HG02885 (cell line): ENCODE results near the gene HSPB1.
"Not testable (repeated sequence)": the region's sequence is repeated elsewhere in the genome, so short reads cannot be mapped to it uniquely, and the experiment has no call there.

Experiments
- ATAC-seq: cut with Tn5 transposase; IDR thresholded peaks from one replicate; pipeline ENCODE4 v1.9.1; 2021; ENCODE audit warnings: mild to moderate bottlenecking; ENCODE audit not compliant: unreplicated experiment, poor library complexity

The HSPB1 gene

DNA sequence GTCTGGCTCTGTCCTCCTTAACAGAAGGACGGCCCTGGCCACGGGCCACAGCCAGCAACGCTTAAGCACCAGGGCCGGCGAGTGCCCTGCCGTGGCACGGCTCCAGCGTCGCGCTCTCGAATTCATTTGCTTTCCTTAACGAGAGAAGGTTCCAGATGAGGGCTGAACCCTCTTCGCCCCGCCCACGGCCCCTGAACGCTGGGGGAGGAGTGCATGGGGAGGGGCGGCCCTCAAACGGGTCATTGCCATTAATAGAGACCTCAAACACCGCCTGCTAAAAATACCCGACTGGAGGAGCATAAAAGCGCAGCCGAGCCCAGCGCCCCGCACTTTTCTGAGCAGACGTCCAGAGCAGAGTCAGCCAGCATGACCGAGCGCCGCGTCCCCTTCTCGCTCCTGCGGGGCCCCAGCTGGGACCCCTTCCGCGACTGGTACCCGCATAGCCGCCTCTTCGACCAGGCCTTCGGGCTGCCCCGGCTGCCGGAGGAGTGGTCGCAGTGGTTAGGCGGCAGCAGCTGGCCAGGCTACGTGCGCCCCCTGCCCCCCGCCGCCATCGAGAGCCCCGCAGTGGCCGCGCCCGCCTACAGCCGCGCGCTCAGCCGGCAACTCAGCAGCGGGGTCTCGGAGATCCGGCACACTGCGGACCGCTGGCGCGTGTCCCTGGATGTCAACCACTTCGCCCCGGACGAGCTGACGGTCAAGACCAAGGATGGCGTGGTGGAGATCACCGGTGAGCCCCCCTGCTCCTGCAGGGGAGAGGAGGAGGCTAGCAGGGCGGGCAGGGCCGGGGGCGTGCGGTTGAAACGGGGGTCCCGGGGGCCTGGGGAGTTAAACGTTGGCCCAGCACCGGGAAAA, at the start of gene HSPB1:
HSPB1 (plus strand) TSS at position 327 of the 855 bp plus-strand sequence; CDS start at position 367, 40 bp downstream.
- peak; percentile 71 for ATAC-seq

DNA sequence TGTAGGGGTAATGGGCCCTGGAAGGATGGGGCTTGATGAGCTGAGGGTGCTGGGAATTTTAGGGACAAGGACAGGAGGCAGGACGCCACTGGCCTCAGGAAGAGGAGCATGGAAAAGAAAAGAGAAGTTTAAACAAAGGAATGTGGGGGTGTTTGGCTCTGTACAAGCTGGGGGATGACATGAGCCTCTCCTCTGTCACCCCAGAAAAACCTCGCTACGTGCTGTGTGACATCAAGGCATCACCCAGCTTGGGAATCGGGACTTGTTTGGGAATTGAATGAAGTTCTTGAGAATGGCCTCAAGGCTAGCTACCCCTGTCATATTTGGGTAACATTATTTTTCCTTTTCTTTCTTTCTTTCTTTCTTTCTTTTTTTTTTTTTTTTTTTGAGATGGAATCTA, 47.7 kb upstream of the HSPB1 start:
- no peak for ATAC-seq

DNA sequence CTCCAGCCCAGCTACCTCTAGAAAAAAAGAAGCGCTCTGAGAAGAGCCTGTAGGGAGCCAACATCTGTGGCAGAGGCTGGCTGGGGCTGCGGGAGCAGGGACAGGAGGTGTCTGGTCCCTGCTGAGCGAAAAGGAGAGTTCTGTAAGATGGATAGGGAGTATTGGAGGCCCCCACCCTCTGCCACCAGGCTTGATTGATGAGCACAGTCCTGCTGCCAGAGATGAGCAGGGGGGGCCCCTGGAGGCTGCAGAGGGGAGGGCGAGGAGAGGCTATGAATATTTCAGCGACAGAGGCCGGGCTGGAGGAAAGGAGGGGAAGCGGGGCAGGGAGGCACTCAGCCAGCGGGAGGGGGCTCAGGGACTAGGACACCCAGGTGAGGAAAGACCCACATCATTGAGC, 44.5 kb upstream of the HSPB1 start:
- no peak for ATAC-seq

DNA sequence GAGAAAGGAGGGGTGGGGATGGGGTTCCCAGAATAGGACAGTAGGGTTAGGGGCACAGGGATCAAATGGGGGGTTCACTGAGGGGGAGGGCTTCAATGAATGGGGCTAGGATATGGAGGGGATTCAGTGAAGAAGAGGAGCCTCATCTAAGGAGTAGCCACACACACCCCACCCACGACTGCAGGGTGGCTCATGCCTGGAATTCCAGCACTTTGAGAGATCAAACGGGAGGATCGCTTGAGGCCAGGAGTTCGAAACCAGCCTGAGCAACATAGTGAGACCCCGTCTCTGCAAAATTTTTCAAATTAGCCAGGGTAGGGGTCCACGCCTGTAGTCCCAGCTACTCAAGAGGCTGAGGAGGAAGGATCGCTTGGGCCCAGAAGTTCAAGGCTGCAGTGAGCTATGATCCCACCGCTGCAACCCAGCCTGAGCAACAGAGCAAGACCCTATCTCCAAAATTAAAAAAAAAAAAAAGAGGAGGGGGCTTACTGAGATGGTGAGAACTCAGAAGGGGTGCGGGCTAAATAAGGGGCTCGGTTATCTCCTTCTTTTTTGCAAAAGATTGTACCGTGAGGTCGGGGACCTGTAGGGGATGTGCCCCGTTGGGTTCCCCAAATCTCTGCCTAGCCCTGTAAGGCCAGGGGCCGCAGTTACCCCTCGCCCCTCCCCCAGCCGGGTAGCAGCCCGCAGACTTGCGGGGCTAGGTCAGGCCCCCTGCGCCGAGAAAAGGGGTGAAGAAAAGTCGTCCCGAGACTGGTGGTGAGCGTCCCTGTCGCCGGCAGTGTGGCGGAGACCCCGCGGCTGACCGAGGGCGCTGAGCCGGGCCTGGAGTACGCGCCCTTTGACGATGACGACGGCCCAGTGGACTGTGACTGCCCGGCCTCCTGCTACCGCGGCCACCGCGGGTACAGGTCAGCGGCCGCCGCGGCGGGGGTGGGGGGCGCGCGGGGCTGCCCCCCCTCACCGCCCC, 43.1 kb upstream of the HSPB1 start:
- no peak for ATAC-seq

DNA sequence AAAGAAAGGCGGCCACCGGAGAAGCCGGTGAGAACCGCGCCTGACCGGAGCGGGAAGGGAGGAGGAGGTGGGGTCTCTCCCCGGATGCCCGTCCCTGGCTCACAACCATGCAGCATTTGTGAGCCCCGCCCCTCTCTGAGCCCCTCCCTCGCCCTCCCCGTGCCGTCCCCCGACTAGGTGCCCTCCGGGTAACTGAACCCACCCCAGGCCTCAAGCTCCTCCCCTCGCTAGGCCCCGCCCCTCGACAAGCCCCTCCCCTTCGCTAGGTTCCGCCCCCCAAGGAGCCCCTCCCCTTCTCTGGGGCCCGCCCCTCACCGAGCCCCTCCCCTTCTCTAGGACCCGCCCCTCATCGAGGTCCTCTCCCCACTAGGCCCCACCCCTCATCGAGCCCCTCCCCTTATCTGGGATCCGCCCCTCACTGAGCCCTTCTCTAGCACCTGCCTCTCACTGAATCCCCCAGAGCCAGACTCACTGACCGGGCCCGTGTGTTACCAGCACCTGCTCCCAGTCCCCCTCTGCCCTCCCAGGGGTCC, 42.2 kb upstream of the HSPB1 start:
- ATAC-seq: no peak

DNA sequence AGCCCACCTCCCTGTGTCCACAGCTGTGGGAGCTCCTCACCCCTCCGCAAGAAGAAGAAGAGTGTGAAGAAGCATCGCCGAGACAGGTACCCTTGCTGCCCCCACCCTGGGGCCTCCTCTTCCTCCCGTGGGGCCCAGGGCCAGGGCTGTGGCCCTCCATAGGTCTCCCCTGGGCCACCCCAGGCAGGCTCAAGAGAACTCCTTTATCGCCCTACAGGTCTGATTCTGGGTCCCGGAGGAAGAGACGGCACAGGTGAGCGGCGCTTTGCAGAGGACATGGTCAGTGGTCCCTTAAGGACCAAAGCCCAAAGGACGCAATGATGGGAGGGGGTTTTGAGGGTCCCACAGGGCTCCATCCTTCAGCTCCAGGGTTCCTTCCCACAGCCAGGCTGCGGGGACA, 41.1 kb upstream of the HSPB1 start:
- ATAC-seq: no peak

DNA sequence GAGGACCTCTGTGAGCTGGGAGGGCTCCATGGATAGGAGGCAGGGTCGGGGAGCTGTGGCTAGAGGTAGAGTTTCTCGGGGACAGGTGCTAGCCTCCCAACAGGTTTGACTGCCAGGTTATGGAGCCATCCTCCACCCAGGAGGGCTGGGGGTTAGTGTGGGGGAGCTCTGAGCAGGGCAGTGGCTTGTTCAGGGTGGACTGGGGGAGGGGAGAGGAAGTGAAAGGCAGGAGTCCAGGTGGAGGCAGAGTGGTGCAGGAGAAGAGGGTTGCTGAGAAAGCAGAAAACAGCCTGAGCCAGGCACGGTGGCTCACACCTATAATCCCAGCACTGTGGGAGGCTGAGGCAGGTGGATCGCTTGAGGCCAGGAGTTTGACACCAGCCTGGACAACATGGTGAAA, 40.5 kb upstream of the HSPB1 start:
- no peak for ATAC-seq

DNA sequence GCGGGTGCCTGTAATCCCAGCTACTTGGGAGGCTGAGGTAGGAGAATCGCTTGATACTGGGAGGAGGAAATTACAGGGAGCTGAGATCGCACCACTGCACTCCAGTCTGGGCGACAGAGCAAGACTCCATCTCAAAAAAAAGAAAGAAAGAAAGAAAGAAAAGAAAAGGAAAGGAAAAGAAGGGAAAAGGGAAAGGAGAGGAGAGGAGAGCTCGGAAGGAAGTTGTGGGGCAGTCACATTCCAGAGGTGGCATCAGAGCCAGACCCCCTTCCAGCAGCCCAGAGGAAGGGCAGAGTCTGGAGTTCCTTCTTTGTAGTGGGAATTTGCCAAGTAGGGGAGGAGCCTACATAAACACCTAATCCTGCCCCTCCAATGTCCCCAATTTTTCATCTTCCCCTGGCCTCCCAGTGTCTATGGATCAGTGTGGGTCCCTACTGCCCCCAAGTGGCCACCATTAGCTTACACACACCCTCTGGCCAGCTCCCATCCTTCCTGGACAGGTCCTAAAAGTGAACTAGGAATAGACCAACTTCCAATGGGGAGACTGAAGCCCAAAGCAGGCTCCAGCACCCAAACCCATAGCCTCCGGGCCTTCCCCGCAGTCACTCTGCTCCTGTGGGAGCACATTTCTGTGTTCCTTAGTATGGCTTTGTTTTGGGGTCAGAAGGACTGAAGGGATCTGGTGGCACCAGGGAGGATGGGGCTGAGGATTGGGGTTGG, 39.6 kb upstream of the HSPB1 start:
- no peak for ATAC-seq

DNA sequence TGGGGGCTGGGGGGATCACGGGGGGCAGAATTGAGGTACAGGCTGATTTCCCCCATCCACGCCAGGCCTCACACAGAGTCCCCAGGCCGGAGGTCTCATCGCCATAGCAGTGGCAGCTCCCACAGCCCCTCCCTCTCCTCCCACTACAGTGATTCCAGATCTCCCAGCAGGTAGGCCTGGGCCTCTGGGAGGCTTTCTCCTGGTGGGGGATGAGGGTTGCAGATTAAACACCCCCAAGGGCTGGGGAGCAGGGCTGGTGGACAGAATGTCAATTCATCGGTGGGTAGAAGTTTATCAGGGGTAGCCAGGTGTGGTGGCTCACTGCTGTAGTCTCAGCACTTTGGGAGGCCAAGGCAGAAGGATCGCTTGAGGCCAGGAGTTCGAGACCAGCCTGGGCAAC, 37.2 kb upstream of the HSPB1 start:
- ATAC-seq: no peak

DNA sequence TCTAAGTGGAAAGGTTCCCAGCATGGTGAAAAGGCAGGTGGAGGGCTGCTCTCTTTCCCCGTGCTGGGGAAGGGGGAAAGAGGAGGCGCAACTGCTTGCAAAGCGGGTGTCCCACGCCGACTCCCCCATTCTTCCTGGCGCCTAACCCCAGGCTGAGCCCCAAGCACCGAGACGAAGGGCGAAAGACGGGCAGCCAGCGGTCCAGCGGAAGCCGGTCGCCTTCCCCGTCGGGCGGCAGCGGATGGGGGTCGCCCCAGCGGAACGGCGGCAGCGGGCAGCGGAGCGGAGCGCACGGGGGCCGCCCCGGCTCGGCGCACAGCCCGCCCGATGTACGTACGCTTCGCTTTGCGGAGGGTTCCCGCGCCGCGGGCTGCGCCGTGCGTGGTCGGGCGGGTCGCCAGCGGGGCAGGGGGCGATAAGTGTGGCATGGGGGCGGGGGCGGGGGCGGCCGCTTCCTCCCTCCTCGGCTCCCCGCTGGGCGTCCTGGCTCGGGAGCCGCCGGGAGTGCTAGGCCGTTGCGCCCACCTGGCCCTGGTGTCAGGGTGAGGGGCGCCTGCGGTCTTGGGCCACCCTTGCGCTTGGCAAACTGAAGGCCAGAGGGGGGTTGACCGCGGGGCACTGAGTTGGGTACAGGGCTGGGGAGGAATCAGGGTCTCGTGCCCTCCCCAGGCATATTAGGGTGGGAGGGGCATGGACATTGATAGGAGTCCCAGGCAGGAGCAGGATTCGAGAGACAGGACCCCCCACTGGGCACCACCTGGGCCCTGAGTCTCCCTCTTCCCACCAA, 35.2 kb upstream of the HSPB1 start:
- no peak for ATAC-seq

DNA sequence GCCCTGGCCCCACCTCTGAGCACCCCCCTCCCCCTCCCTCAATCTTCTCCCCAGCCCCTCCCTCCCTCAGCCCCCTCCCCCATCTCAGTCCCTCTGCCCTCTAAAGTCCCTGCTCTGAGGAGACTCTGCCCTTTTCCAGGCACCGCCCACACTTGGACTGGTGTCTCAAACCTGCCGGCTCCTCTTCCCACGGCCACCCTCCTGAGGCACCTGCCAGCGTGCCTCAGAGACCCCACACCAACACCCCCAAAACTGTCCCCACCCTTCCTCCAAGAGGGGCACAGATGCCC, 34.6 kb upstream of the HSPB1 start:
- ATAC-seq: no peak

DNA sequence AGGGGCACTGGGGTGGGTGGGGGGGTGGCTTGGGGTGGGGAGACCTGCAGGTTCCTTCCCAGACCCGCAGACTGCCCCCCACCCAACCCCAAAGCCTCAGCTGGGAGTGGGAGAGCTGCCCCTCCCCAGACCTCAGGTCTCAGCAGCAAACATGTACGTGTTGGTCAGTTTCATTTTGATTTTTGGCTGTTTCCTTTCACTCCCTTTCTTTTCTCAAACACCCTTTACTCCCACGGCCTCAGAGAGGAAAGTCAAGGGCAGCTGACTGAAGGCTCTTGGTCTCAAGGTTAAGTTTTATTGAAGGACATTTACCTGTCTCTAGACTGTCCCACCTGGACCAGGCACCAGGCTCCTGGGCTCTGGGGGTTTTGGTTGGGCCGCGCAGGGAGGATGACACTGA, 34.1 kb upstream of the HSPB1 start:
- no peak for ATAC-seq

DNA sequence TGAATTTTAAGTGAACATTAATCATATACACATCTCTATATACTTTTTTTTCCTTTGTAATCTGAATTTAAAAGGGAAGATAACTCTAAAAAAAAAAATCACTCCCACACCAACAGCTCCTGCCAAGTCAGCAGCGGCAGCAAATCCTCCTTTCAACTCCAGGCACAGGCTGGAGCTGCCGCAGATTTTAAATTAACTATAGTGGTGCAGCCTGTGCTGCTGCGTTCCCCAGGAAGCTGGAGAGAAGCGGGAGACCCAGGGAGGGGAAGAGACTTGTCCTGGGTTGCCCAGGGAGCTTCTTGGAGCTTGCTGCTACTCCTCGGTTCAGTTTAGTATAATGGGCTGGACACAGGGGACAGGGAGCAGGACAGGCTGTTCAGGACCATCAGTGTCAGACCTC, 32.6 kb upstream of the HSPB1 start:
- no peak for ATAC-seq

DNA sequence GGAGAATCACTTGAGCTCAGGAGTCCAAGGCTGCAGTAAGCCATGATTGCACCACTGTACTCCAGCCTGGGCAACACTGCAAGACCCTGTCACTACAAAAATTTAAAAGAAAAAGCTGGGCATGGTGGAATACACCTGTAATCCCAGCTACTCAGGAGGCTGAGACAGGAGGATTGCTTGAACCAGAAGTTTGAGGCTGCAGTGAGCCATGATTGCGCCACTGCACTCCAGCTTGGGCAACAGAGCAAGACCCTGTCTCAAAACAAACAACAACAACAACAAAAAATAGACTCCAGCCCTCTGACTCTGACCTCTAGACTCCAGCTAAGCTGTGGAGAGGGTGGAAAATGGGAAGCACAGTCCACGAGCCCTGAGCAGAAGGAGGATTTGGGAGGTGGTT, 31.1 kb upstream of the HSPB1 start:
- ATAC-seq: not testable (repeated sequence)

DNA sequence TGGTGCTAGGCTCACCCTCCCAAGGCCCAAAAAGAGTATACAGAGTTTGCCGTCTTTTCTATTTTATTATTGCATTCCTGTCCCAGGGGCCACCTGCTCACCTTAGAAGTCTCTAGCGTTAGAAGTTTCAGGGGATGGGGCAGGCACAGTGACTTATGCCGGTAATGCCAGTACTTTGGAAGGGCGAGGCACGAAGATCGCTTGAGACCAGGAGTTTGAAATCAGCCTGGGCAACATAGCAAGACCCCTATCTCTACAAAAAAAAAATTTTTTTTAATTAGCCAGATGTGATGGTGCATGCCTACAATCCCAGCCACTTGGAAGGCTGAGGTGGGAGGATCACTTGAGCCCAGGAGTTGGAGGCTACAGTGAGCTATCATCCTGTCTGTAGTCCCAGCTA, 30.3 kb upstream of the HSPB1 start:
- ATAC-seq: no peak

DNA sequence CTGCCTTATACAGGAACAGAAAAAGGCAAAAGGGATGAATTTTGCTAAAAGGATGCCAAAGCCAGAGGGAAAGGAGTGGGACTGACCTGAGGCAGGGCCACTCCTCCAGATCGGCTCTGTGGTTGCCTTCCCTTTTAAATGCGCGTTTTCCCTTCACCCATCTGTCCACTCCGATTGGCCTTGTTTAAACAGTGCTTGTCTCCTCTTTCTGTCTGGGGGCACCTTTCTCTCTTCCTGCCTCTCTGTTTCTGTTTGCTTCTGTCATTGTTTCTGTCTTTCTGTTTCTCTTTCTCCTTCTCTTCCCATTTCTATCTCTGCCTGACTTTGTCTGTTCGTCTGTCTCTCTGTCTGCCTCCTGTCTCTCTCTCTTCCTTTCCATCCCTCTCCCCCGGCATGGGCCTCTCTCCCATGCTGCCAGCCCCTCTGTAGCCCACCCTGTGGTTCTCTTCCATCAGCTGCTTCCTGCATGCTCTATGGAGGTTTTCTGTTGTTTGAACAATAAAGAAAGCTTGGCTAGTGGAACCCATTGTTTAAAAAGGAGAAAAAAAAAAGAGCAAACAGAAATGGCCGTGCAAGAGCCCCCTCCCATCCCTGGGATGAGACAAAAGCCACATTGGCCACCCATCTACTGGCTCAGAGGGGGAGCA, 29.5 kb upstream of the HSPB1 start:
- ATAC-seq: peak; percentile 48

DNA sequence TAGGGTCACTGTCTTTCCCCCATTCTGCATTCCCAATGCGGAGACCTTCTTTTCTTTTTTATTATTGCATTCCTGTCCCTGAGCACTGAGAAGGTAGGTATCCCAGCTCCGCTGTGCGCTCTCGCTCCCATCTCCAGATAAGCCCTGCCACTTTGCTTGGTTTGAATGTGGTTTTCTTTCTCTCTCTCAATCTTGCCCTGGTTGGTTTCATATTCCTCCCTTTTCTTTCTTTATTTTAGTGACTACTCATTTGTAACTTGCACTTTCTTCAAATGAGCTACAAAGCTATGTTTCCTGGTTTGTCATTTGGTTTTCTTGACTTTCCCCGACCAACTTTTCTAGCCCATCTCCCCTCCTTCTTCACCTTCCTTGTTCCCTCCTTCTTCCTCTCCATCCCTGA, 29.0 kb upstream of the HSPB1 start:
- no peak for ATAC-seq

DNA sequence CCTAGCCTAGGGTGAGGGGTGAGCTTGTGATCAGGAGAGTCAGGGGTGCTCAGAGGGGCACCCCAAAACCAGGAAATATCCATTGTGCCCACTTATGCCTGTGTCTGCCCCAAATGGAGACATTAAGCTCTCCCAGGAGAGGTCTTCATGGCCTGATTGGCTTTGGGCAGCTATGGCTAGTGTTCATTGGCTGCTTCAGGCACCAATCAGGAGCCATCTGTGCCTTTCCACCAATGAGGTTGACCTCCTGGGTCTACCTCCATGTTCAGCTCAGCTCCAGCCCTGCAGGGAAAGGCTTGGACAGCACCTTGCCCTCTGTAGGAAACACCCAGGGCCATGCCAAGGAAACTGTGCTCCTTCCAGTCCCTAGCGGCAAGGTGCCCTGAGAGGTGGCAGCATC, 23.9 kb upstream of the HSPB1 start:
- ATAC-seq: no peak

DNA sequence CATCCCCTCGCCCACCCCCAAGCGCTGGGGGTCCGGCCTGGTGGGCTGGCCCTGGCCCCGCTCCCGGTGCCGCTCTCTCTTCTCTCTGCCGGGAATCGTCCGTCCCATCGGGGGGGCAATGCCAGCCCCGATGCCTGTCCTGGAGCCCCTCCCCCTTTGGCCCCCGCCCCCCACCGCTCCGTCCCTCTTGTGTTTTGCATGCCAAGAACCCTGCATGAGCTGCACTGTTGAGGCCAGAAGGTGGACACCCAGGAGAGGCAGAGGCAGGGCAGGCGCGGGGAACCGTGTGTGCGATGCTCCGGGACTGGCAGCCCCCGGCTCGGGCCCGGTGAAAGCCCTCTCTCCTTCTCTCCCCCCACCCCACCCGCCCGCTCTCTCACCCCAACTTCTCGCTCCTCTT, 22.1 kb upstream of the HSPB1 start:
- ATAC-seq: no peak
